PC-9 (cell line): ENCODE measurements around the gene FGD4.

Source experiments
- EZH2 ChIP-seq: fragments of 200-600 bp; sonication (generic); IDR thresholded peaks from 2 replicates; pipeline ENCODE4 v1.8.0; 2017; ENCODE audit warnings: antibody characterized with exemption, low read depth
- TF ChIP-seq, protein P1 (sequence below): fragments of 200-600 bp; sonication (generic); conservative IDR thresholded peaks from 2 replicates; pipeline ENCODE4 v1.6.1; 2017; ENCODE audit warnings: mixed run types, antibody characterized with exemption, mild to moderate bottlenecking, moderate library complexity

DNA sequence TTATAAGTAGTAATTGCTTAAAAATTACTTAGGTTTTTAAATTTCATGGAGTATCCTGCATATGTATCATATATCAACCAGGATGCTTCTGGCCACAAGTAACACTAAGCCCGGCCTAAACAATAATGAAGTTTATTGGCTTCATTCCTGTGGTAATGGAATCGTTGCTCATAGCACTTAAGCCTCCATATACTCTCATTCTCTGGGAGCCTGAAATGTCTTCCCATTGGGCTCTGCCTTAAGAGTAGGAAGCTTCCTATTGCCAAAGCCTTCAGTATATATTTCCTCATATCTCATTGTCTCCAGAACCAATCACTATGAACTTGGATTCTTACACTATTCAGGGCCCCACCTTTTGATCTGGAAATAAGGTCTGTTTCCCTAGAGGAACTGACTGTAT, 195.9 kb downstream of the FGD4 start:
- TF ChIP-seq, protein P1, sequence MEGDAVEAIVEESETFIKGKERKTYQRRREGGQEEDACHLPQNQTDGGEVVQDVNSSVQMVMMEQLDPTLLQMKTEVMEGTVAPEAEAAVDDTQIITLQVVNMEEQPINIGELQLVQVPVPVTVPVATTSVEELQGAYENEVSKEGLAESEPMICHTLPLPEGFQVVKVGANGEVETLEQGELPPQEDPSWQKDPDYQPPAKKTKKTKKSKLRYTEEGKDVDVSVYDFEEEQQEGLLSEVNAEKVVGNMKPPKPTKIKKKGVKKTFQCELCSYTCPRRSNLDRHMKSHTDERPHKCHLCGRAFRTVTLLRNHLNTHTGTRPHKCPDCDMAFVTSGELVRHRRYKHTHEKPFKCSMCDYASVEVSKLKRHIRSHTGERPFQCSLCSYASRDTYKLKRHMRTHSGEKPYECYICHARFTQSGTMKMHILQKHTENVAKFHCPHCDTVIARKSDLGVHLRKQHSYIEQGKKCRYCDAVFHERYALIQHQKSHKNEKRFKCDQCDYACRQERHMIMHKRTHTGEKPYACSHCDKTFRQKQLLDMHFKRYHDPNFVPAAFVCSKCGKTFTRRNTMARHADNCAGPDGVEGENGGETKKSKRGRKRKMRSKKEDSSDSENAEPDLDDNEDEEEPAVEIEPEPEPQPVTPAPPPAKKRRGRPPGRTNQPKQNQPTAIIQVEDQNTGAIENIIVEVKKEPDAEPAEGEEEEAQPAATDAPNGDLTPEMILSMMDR, result no peak
- no peak for TF ChIP-seq EZH2
